ENCODE measurements around the gene HEPACAM2. TPM values are rescaled to one million over a fixed set of nuclear protein-coding genes. Genes with fewer than 3 reads are reported as not detected.

The HEPACAM2 gene
- total and polyA plus RNA-seq, 2 donors (not counting 3 experiments of a cell fraction or from before 2014, with no cell fraction given), result not detected

- H3K27me3 ChIP-seq (ENCODE audit: control insufficient read depth in 2 of 2, insufficient read depth in 2 of 2, low read length in 2 of 2), result no peaks in the 10 kb centered on the region
- no peaks in the 10 kb centered on the region for H3K9me1 ChIP-seq (replicated peaks; ENCODE audit: control insufficient read depth, extremely low read depth, insufficient read depth, low read length)
- no peaks in the 10 kb centered on the region for H4K20me1 ChIP-seq (replicated peaks; ENCODE audit: control insufficient read depth, extremely low read depth, insufficient read depth, low read length)
- ChIA-PET POLR2A (no interaction called here), CTCF (no interaction called here)
- intact Hi-C loops (cut with micrococcal nuclease) (no loop called here), dilution Hi-C loops (cut with MboI; ENCODE audit: extremely low pct_ligation_motif_present, low sequenced_read_pairs) (no loop called here)
- H3K9ac ChIP-seq (replicated peaks; ENCODE audit: extremely low read depth, insufficient read depth, low read length), result no peak overlapping the region
- FAIRE-seq, result no peak
- H3K36me3 ChIP-seq (ENCODE audit: control insufficient read depth in 2 of 2, extremely low read depth in 1 of 2, insufficient read depth in 2 of 2, low read length in 2 of 2), result no peaks in the 10 kb centered on the region
- no peak overlapping the region for H2AFZ ChIP-seq (ENCODE audit: low read depth, low read length)
- H3K4me2 ChIP-seq (ENCODE audit: insufficient read depth, low read length), result no peak overlapping the region
- H3K4me1 ChIP-seq (ENCODE audit: control insufficient read depth, extremely low read depth, insufficient read depth, low read length), result peaks cover 3% of the 10 kb centered on the region
- no peak for DNase-seq (ENCODE audit: low read depth, low spot score)
- no peak overlapping the region for H3K27ac ChIP-seq (ENCODE audit: insufficient read depth, low read depth, low read length)
- H3K79me2 ChIP-seq (ENCODE audit: control insufficient read depth, insufficient read depth, low read length), result peaks cover 10% of the 10 kb centered on the region
- TF ChIP-seq POLR2A (IDR thresholded peaks at IDR 0.05; ENCODE audit: low read depth, low read length), result no peak
- TF ChIP-seq EZH2 (IDR thresholded peaks at IDR 0.05; ENCODE audit: borderline replicate concordance, low read depth, low read length, severe bottlenecking), result no peak
- no peak for TF ChIP-seq JUN (IDR thresholded peaks at IDR 0.05; ENCODE audit: borderline replicate concordance, insufficient read depth, insufficient read length, low read depth)
- TF ChIP-seq GATA2 (IDR thresholded peaks at IDR 0.05; ENCODE audit: insufficient read depth, insufficient read length, low read depth, low read length), result no peak
- H3K9me3 ChIP-seq (replicated peaks; ENCODE audit: control insufficient read depth, insufficient read depth, low read length), result no peaks in the 10 kb centered on the region
- H3K4me3 ChIP-seq (replicated peaks in 1 of 3; ENCODE audit: insufficient read depth in 1 of 3, low read depth in 1 of 3, low read length in 3 of 3), result no peak overlapping the region
- BruUV-seq (replicated peaks), result no TSS peak
These were observed 11.9 kb upstream of the HEPACAM2 start for GRCh38 chr7:93238131-93238530.

- no peak overlapping the region for H3K4me3 ChIP-seq (replicated peaks in 1 of 3; ENCODE audit: insufficient read depth in 1 of 3, low read depth in 1 of 3, low read length in 3 of 3)
- dilution Hi-C loops (cut with MboI; ENCODE audit: extremely low pct_ligation_motif_present, low sequenced_read_pairs), result no loop called here
- no peak overlapping the region for H3K27ac ChIP-seq (ENCODE audit: insufficient read depth, low read depth, low read length)
- H3K9me1 ChIP-seq (replicated peaks; ENCODE audit: control insufficient read depth, extremely low read depth, insufficient read depth, low read length), result no peaks in the 10 kb centered on the region
- no peak overlapping the region for H2AFZ ChIP-seq (ENCODE audit: low read depth, low read length)
- DNase-seq (ENCODE audit: low read depth, low spot score) (no peak), FAIRE-seq (no peak)
- H3K36me3 ChIP-seq (ENCODE audit: control insufficient read depth in 2 of 2, extremely low read depth in 1 of 2, insufficient read depth in 2 of 2, low read length in 2 of 2), result no peaks in the 10 kb centered on the region
- H3K79me2 ChIP-seq (ENCODE audit: control insufficient read depth, insufficient read depth, low read length), result peaks cover 17% of the 10 kb centered on the region
- ChIA-PET POLR2A (no interaction called here), CTCF (no interaction called here)
- intact Hi-C loops (cut with micrococcal nuclease), result no loop called here
- H3K4me2 ChIP-seq (ENCODE audit: insufficient read depth, low read length), result no peak overlapping the region
- H3K4me1 ChIP-seq (ENCODE audit: control insufficient read depth, extremely low read depth, insufficient read depth, low read length), result peaks cover 14% of the 10 kb centered on the region
- BruUV-seq (replicated peaks), result no TSS peak
- H3K9ac ChIP-seq (replicated peaks; ENCODE audit: extremely low read depth, insufficient read depth, low read length), result no peak overlapping the region
- H3K27me3 ChIP-seq (ENCODE audit: control insufficient read depth in 2 of 2, insufficient read depth in 2 of 2, low read length in 2 of 2), result peaks cover 0 to 2% of the 10 kb centered on the region in 2 experiments
- TF ChIP-seq CTCF (IDR thresholded peaks at IDR 0.05; ENCODE audit: extremely low read depth in 1 of 2, insufficient read depth in 1 of 2, low read depth in 1 of 2, low read length in 2 of 2) (no peak), MAX (IDR thresholded peaks at IDR 0.05; ENCODE audit: insufficient read depth, insufficient read length) (no peak), EZH2 (IDR thresholded peaks at IDR 0.05; ENCODE audit: borderline replicate concordance, low read depth, low read length, severe bottlenecking) (no peak), POLR2AphosphoS5 (IDR thresholded peaks at IDR 0.05; ENCODE audit: insufficient read depth, low read depth, low read length) (no peak), MYC (IDR thresholded peaks at IDR 0.05; ENCODE audit: low read depth, low read length) (no peak), FOS (IDR thresholded peaks at IDR 0.05; ENCODE audit: borderline replicate concordance, insufficient read depth, low read length) (no peak), POLR2A (IDR thresholded peaks at IDR 0.05; ENCODE audit: low read depth, low read length) (no peak), JUN (IDR thresholded peaks at IDR 0.05; ENCODE audit: borderline replicate concordance, insufficient read depth, insufficient read length, low read depth) (no peak), GATA2 (IDR thresholded peaks at IDR 0.05; ENCODE audit: insufficient read depth, insufficient read length, low read depth, low read length) (no peak)
- H4K20me1 ChIP-seq (replicated peaks; ENCODE audit: control insufficient read depth, extremely low read depth, insufficient read depth, low read length), result no peaks in the 10 kb centered on the region
- H3K9me3 ChIP-seq (replicated peaks; ENCODE audit: control insufficient read depth, insufficient read depth, low read length), result no peaks in the 10 kb centered on the region
These were observed 9.3 kb upstream of the HEPACAM2 start for GRCh38 chr7:93235541-93235940.

Data from endothelial cell of umbilical vein (primary cell).